GM21360 (cell line): ENCODE data around the gene DOCK1.

Source experiments
- ATAC-seq: cut with Tn5 transposase; IDR thresholded peaks from one replicate; pipeline ENCODE4 v1.9.1; 2021; ENCODE audit warnings: mild to moderate bottlenecking, moderate library complexity; ENCODE audit not compliant: unreplicated experiment

DOCK1 gene

GRCh38 chr10:126949161-126949503 lies 43.9 kb downstream of the DOCK1 start:
- no peak for ATAC-seq

DNA sequence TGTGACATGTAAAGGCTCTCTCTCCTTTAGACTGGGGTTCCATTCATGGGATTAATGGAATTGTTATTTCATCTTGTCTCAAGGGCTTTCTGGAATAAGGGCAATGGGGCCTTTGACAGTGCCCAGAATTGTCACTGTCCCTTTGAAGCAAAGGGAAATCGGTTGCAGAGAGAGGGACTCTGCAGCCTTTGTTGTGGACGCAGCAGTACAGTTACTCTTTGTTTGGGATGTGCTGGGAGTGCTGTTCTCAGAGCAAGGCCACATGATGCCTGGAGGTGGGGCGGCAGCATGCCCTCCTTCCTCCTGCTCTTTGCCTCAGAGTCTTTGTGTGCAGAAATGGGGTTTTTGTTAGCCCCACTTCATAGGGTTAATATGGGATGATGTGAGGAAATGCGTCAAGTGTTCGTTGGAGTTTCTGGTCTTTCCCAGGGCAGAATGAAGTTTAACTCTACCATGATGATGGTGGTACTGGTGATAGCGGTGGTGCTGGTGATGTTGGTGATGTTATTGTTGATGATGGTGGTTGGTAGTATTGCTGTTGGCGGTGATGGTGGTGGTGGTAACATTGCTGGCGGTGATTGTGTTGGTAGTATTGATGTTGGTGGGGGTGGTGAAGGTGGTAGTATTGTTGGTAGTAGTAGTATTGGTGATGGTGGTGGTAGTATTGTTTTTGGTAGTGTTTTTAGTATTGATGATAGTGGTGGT lies 45.3 kb downstream of the DOCK1 start:
- no peak for ATAC-seq

- no peak for ATAC-seq
These were observed 48.7 kb downstream of the DOCK1 start for GRCh38 chr10:126953886-126954285.

DNA sequence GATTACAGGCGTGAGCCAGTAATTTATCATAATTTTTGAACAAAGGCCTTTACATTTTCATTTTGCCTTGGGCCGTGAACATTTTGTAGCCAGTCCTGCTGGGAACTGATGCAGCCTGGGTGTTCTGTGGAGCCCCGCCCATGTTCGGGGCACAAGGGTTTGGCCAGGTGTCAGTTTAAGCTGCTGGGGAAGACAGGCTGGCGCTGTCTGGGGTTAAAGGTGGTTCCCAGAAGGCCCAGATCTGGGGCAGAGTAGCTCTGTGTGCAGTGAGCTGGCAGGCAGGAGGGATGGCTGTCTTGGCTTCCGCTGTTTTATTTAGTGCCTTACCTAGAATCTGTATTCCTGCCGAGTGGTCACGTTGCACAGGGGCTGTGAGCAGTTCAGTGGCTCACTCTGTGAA lies 50.2 kb downstream of the DOCK1 start:
- ATAC-seq, result no peak

GRCh38 chr10:126955934-126956711 lies 50.9 kb downstream of the DOCK1 start:
- ATAC-seq, result no peak

DNA sequence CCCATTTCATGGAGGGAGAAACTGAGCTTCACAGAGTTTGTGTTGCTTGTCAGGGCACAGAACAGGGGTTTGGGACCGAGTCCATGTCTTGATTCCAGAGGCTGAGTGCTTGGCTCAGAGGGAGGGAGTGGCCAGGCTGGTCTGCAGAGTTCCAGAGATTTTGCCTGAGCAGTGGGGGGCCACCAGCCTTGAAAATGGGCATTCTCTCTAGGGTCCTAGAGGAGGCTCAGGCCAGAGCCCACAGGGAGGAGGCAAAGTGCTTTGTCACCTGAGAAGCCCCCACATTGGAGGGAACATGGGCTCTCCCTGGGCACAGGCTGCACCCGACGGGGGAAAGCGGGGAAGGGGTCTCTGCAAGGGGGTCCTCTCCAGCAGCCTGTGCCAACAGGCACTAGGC lies 51.5 kb downstream of the DOCK1 start:
- ATAC-seq, result no peak

- ATAC-seq, result no peak
These were observed 51.9 kb downstream of the DOCK1 start for GRCh38 chr10:126957111-126957510.

DNA sequence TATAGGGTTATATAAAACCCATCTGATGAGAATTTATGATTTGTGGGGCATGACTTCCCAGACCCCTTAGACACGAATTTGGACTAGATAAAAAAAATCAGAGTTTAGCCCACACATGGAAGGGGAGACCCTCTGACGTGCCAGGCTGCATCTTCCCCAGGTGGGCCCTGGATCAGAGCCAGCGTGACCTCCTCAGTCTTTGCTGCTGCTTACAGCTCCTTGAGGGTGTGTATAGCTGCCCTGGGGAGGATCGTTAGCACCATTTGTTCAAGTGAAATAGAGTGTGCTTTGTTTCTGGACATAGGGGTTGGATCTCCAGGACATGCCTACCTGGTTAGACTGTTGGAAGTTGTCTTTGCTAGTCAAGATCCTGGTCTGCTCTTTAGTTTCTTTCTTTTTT lies 54.2 kb downstream of the DOCK1 start:
- ATAC-seq, result no peak

DNA sequence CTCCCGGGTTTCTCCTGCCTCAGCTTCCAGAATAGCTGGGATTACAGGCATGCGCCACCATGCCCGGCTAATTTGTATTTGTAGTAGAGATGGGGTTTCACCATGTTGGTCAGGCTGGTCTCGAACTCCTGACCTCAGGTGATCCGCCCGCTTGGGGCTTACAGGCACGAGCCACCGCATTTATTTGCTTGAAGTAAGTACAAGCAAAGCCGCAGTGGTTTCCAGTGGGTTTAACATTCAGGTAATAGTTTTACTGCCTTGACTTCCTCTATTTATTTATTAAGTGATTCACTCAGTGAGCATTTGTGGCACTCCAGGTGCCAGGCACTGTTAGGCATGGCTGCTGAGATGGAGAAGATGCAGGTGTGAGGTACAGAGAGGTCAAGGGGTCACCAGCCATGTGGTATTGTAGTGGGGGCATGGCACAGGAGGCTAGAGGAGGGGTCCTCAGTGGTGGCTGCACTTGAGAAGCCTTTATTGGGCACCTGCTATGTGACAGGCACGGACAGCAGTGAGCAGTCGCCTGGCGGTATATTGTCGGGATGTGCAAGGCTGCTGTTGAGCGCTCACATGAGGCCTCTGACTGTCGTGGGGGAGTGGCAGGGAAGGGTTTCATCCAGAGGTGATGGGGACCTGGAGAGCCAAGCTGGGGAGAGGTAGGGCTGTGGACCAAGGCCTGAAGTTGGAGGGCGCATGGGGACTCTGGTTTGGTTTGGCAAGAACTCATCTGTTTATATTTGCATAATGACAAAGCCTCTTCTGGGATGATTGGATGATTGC lies 54.9 kb downstream of the DOCK1 start:
- ATAC-seq, result no peak

DNA sequence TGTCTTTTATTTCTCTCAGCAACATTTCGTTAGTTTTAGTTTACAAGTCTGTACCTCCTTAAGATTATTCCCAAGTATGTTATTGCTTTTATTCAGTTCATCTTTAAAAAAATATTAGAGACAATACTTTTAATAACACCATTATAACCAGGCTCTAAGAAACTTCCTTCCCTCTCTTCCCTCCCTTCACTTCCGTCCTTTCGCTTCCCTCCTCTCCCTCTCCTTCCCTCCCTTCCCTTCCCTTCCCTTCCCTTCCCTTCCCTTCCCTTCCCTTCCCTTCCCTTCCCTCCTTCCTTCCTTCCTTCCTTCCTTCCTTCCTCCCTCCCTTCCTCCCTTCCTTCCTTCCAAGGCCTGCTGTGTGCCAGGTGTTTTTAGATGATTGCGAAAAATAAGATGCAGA lies 58.1 kb downstream of the DOCK1 start:
- no peak for ATAC-seq

DNA sequence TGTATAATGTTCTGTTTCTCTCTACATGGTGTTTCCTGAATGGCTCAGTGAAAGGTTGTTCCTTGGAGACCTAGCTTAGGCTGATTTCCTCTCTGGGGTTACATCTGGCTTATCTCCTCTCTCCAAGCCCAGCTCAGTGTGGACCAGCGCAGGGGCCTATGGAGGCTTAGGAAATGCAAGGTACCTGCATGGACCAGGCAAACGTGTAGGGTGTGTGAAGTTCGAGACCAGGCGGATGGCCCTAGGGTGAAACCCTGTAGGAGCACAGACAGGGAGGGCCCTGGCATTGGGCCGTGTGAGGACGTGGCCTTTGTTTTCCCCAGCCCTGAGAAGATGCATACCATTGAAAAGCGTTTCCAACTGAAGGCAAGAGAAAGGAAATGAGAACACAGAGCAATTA lies 59.0 kb downstream of the DOCK1 start:
- ATAC-seq, result no peak

DNA sequence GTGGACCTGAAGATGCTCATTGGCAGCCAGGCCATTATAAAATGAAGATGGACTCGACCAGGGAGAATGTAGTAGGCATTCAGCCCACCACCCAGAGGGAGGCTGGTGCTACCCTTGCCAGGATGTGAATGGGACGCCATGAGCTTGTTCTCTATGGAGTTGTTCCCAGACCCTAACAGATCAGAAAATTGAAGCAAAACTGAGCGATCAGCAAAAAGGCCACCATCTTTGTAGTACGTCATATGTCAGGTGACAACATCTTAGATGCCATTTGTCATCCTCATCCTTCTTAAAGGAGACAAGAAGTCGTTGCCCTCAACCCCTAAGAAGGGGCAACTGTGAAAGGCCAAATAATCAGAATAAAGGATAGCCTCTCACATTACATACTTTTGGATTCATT lies 61.7 kb downstream of the DOCK1 start:
- ATAC-seq, result no peak

DNA sequence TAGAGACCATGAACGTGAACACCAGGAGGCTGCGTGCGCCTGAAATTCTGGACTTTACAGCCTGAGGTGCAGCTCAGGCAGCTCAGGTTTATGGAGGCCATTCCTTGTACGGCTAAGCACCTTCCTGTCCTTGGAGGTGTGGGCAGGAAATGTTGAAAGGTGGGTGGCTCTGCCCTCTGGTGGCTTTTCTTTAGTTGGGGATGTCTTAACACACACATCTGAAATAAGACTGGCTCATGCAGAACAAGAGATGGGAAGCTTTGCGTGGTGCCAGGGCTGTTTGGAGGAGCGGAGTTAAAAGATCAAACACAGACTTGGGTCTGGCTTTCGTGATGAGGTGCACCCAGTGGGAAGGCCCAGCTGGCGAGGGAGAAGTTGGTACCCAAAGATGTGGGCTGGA lies 64.1 kb downstream of the DOCK1 start:
- no peak for ATAC-seq

GRCh38 chr10:126972635-126973414 lies 67.6 kb downstream of the DOCK1 start:
- no peak for ATAC-seq

- ATAC-seq, result no peak
These were observed 70.0 kb downstream of the DOCK1 start for GRCh38 chr10:126975221-126975620.

DNA sequence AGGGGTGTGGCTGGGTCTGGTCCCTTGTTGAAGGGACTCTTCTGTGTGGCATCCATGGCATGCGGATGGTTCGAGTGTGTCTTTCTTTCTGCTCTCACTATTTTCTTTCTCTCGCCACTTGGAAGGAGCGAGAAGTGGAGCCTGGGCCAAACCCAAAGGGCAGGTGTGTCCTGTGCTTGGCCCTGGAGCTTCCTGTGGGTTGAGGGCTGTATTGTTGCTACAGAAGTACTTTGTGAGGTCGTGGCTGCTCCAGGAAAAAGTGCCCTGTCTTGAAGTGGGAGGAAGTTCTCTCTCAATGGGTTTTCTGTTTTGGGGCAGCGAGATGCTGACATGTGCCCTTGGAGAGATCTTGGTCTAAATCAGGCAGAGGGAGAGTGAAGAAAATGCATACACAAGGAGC lies 72.0 kb downstream of the DOCK1 start:
- no peak for ATAC-seq

- no peak for ATAC-seq
These were observed 74.1 kb downstream of the DOCK1 start for GRCh38 chr10:126979311-126979710.

GRCh38 chr10:126993208-126993607 lies 88.0 kb downstream of the DOCK1 start:
- ATAC-seq, result no peak

- no peak for ATAC-seq
These were observed 92.8 kb downstream of the DOCK1 start for GRCh38 chr10:126997801-126998590.

DNA sequence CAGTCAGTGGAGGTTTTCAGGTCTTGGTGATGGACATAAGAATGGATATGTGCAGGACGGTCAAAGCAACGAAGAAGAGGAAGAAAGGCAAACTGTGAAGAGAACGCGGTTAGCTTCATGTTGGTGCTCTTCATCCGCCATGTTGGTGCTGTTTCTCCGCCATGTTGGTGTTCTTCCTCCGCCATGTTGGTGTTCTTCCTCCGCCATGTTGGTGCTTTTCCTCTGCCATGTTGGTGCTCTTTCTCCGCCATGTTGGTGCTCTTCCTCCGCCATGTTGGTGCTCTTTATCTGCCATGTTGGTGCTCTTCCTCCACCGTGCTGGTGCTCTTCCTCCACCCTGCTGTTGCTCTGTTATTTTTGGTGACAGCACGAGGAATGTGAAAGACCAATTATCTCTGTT lies 95.4 kb downstream of the DOCK1 start:
- ATAC-seq, result no peak
